AG04450 (cell line): ENCODE measurements around the gene DOHH. TPM values are rescaled to one million over a fixed set of nuclear protein-coding genes. Genes with fewer than 3 reads are reported as not detected.

Experiments used
- CTCF ChIA-PET: fragments of 300-600, 350-600 bp; formaldehyde crosslinking; extraction: SDS; loops from one replicate; lab custom pipeline; 2022; ENCODE audit warnings: antibody characterized with exemption, inconsistent platforms; lab: Charles Lee
- POLR2A ChIA-PET: fragments of 350-600 bp; formaldehyde crosslinking; extraction: SDS; loops from one replicate; lab custom pipeline; 2021; ENCODE audit warnings: antibody characterized with exemption, inconsistent platforms; lab: Yijun Ruan, JAX
- DNase-seq: peaks from one replicate; pipeline ENCODE4 v3.0.0-alpha.2; 2011; ENCODE audit warnings: low read depth, low spot score
- H3K27ac ChIP-seq: one replicate; pipeline ENCODE4 v1.5.1; 2012; ENCODE audit warnings: low read depth, low read length, control low read depth
- H3K27me3 ChIP-seq: one replicate; pipeline ENCODE4 v1.6.0; 2012; ENCODE audit warnings: low read length; ENCODE audit not compliant: control insufficient read depth, insufficient read depth
- H3K4me3 ChIP-seq: 2 replicates; pipeline ENCODE4 v1.5.1; 2011; ENCODE audit warnings: mild to moderate bottlenecking, low read depth, low read length, control low read depth
- H3K9me3 ChIP-seq: 2 replicates; pipeline ENCODE4 v1.5.1; 2012; ENCODE audit warnings: low read length; ENCODE audit not compliant: control insufficient read depth, insufficient read depth
- polyA plus RNA-seq: library from polyadenylated mRNA; depleted of rRNA; stranded (reverse); fragments of >200 nt; gene quantifications from 2 replicates; pipeline ENCODE4 v1.2.3, GENCODE V29; 2011
- TF ChIP-seq, protein P1 (sequence below): IDR thresholded peaks from 2 replicates; pipeline ENCODE4 v1.5.1; 2011; ENCODE audit warnings: low read depth, low read length, control low read depth, inconsistent platforms

DOHH gene
- polyA plus RNA-seq, 1 experiment, result 3.4 TPM

DNA sequence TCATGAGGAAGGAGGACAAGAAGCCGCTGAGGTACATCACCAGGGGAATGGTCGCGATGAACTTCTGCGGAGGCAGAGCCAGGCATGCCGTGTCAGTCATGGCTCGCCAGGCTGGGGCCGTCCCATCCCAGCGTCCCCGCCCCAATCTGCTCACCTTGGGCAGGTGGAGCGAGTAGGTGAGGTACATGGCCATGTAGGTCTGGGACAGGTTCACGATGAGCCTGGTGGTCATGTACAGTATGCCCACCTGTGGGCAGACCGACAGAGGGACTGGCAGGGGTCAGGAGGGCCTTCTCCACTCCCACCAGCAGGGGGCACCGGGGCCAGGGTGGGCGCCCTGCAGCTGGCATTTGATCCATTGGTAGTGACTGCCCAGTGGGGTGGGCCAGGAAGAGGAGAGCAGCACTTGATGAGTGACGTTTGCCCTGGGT, 46.8 kb upstream of the DOHH start:
- H3K9me3 ChIP-seq, result peaks cover 5% of the 10 kb centered on the region; the same call in 1 of the 2 replicates
- no peaks in the 10 kb centered on the region for H3K27me3 ChIP-seq
- DNase-seq, result no peak
- TF ChIP-seq, protein P1, sequence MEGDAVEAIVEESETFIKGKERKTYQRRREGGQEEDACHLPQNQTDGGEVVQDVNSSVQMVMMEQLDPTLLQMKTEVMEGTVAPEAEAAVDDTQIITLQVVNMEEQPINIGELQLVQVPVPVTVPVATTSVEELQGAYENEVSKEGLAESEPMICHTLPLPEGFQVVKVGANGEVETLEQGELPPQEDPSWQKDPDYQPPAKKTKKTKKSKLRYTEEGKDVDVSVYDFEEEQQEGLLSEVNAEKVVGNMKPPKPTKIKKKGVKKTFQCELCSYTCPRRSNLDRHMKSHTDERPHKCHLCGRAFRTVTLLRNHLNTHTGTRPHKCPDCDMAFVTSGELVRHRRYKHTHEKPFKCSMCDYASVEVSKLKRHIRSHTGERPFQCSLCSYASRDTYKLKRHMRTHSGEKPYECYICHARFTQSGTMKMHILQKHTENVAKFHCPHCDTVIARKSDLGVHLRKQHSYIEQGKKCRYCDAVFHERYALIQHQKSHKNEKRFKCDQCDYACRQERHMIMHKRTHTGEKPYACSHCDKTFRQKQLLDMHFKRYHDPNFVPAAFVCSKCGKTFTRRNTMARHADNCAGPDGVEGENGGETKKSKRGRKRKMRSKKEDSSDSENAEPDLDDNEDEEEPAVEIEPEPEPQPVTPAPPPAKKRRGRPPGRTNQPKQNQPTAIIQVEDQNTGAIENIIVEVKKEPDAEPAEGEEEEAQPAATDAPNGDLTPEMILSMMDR, result peak; percentile 54
- ChIA-PET POLR2A (no interaction called here), CTCF (interaction anchor here (1.3 kb wide), 1 partner anchor 9 kb away, joined by 4 read pairs; no protein-coding TSS in a partner anchor)
- no peak overlapping the region for H3K27ac ChIP-seq
- H3K4me3 ChIP-seq, result no peak overlapping the region

DNA sequence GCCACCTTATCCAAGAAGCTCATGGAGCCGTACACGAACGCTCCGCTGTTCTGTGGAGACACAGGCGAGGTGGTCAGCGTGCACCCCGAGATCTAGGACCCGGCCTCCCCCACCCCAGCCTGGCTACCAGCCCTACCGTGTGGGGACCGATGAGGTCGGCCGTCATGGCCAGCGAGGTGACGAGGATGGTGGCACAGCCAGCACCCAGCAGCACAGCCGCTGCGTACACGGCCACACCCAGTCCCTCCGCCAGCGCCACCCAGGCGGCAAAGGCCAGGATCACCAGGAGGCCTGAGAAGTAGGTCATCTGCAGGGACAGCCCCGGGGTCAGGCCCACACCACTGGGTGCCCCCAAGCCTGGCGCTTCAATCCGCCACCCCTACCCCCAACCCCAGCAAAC, 45.6 kb upstream of the DOHH start:
- TF ChIP-seq, protein P1, result no peak
- H3K27me3 ChIP-seq, result no peaks in the 10 kb centered on the region
- H3K4me3 ChIP-seq, result no peak overlapping the region
- no peak for DNase-seq
- no peak overlapping the region for H3K27ac ChIP-seq
- ChIA-PET POLR2A (interaction anchor here (1.1 kb wide), 1 partner anchor 30 kb away, joined by 3 read pairs; no protein-coding TSS in a partner anchor), CTCF (interaction anchor here (1.0 to 1.6 kb wide), 5 partner anchors 8 to 62 kb away, joined by 3 to 4 read pairs (median 4); no protein-coding TSS in a partner anchor)
- peaks cover 5% of the 10 kb centered on the region; the same call in 1 of the 2 replicates for H3K9me3 ChIP-seq

DNA sequence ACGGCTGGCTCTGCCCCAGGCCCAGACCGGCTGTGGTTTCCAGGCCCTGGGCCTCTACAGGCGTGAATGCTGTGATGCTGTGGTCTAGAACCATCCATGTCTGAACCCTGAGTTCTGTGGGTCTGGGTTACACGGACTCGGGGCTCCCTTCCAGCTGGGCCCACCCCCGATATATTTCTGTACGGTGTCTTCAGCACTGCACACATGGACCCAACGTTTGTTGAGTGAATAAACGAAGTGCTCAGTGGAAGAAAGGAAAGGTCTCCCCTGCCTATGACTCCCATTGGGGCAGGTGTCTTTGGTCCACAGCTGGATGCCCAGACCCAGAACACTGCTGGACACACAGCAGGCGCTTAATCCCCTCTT, 45.2 kb upstream of the DOHH start:
- TF ChIP-seq, protein P1, result no peak
- DNase-seq, result no peak
- Histone ChIP-seq H3K27me3 (no peaks in the 10 kb centered on the region), H3K4me3 (no peak overlapping the region), H3K9me3 (no peaks in the 10 kb centered on the region; the same call in 1 of the 2 replicates), H3K27ac (no peak overlapping the region)
- ChIA-PET CTCF (interaction anchor here (1.0 to 1.6 kb wide), 5 partner anchors 9 to 62 kb away, joined by 3 to 4 read pairs (median 4); no protein-coding TSS in a partner anchor), POLR2A (interaction anchor here (0.8 to 1.1 kb wide), 2 partner anchors 30 to 44 kb away, joined by 3 read pairs; no protein-coding TSS in a partner anchor)

DNA sequence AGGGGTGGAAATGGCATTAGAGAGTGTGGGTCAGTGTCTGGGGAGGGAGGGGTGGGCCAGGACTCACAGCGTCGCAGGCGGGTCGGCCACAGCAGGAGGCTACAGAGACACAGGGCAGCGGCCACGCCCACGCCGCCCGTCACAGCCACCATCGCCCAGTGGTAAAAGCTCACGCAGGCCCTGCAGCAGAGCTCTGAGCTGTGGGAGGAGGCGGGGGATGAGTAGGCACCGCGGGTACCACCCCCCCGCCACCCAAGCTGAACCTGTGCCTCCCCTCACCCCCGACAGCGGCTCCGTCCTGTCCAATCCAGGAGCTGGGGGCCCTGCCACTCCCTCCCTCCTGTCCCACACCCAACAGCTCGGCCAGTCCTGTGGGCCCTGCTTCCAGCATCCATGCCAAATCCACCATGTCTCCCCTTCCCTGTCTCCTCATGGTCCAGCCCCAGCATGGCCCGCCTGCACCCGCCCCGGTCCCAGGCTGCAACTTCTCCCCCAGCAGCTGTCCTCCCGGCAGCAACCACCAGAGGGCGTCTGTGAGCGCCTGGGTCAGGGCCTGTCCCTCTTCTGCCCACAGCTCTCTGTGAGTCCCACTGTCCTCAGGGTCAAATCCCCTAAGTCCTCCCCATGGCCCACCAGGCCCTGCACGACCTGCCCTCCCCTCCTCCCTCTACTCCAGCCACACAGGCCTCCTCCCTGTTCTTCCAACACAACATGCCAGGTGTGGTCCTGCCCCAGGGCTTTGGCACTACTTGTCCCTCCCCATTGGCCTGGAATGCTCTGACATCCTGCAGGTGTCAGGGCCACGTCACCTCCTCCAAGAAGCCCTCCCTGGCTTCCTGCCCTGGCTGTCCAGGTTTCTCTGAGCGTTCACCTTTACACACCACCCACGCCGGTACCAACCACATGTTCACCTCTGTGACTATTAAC, 44.5 kb upstream of the DOHH start:
- ChIA-PET CTCF (interaction anchor here (0.5 to 1.6 kb wide), 4 partner anchors 9 to 164 kb away, joined by 4 to 8 read pairs (median 4); no protein-coding TSS in a partner anchor), POLR2A (interaction anchor here (0.5 to 1.1 kb wide), 5 partner anchors 29 to 443 kb away, joined by 3 to 6 read pairs (median 4); no protein-coding TSS in a partner anchor)
- TF ChIP-seq, protein P1, result peak; percentile 91
- DNase-seq, result no peak
- H3K27me3 ChIP-seq, result no peaks in the 10 kb centered on the region
- H3K27ac ChIP-seq, result no peak overlapping the region
- H3K4me3 ChIP-seq, result no peak overlapping the region
- no peaks in the 10 kb centered on the region; the same call in 1 of the 2 replicates for H3K9me3 ChIP-seq
